GM19324 (cell line): ENCODE results near the gene LOC128125822.
"Not testable (repeated sequence)": the region's sequence is repeated elsewhere in the genome, so short reads cannot be mapped to it uniquely, and the experiment has no call there.

ENCODE experiments used
- ATAC-seq: cut with Tn5 transposase; IDR thresholded peaks from one replicate; pipeline ENCODE4 v1.9.1; 2021; ENCODE audit warnings: mild to moderate bottlenecking, moderate library complexity; ENCODE audit not compliant: unreplicated experiment, low FRiP score

LOC128125822 gene

DNA sequence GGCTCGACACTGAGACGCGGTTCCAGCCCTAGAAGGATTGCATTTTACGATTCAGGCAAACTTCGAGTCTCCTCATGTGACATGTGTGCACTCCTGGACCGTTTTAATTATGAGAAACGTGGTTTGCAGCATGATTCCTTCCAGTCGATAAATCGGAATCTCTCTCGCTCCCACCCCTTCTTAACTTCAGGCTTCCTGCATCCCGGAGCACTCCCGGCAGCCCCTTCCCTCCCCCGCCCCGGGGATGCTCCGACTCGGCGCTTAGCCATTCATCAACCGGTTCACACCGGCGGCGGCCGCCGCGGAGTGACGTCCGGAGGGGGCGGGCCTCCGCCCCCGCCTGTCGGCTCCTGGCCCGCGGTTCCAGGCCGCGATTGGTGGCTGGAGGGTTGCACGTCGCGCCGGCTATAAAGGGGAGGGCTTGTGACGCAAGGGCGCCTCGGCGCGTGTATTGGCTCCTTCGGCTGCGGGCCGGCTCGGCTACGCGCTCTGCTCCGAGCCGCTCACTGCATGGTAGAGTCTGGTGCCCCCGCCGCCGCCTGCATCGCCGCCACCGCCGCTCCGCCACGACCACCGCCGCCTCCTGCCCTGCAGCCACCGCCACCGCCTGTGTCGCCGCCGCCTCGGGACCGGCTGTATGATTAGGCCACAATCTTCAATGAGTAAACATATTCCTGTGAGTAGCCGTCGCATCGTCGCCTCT, at the start of gene LOC128125822, which contains the start of gene PTP4A1:
LOC128125822 (plus strand) TSS at position 437 of the 703 bp plus-strand sequence.
PTP4A1 (plus strand) TSS at position 437 of the 703 bp plus-strand sequence. CDS start 4,401 bp downstream, outside the sequence.
- peak; percentile 94 for ATAC-seq

DNA sequence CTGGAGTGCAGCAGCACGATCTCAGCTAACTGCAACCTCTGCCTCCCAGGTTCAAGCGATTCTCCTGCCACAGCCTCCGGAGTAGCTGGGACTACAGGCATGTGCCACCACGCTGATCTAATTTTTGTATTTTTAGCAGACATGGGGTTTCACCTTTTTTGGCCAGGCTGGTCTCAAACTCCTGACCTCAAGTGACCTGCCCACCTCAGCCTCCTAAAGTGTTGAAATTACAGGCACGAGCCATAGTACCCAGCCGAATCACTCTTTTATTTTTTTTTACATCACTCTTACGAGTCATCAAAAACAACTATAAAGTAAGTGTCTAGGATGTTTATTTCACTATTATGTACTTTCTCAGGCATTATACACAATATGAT, 49.4 kb upstream of the LOC128125822 start:
- ATAC-seq: not testable (repeated sequence)

DNA sequence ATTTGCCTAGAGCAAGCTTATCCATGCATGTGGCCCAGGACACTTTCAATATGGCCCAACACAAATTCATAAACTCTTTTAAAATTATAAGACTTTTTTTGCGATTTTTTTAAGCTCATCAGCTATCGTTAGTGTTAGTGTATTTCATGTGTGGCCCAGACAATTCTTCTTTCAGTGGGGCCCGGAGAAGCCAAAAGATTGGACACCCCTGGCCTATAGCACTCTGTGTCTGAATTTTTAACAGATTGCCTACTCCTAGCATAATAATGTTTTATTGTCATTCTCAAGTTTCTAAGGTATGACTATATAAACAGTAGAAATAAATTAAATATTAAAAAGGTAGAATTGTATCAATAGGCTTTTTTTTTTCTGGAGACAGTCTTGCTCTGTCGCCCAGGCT, 48.6 kb upstream of the LOC128125822 start:
- no peak for ATAC-seq

DNA sequence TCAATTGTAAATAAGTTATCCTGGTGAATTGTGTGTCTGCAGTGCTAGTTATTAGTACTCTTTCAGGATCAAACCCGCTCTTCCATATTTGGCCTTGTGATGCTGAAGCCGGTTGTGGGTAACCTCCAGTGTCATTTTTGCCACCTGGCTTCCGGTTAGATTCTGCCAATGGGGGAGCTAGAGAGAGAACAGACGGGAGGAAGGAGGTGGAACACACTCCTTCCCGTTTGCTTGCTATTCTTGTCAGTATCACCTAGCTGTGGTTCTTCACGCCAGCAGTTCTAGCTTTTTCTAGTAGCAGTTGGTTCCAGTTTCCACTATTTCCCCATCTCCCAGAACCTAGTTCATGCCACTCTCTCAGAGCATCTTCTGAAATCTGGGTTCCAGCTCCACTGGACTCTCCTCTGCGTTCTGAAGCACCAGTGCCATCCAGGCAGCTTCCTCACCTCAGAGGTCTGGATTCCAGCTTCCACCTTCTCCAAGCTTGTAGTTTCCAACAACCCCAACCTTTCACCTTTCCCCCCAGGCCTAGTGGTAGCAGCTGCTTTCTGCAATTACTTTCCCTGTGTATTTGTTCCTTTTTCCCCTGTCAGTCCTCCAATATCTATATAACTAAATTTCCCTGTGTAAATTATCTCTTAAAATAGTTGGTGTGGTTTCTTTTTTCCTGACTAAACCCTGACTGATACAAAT, 46.9 kb upstream of the LOC128125822 start:
- ATAC-seq: no peak

DNA sequence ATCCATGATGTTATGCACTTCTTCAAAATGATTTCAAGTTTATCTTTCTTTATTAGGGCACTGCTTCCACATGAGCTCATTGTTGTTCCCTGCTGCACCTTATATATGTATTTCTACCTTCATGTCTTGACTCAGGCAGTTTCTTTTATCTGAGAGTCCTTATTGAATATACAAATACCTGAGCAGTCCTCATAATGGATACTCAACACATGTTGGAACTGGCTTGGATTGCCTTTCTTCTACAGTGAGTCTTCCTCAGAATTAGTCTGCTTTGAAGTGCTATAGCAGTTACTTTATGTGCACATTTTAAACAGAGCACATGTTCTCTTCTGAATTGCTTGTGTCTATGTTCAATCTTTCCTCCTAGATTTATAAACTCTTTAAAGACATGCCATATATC, 45.3 kb upstream of the LOC128125822 start:
- ATAC-seq: no peak

DNA sequence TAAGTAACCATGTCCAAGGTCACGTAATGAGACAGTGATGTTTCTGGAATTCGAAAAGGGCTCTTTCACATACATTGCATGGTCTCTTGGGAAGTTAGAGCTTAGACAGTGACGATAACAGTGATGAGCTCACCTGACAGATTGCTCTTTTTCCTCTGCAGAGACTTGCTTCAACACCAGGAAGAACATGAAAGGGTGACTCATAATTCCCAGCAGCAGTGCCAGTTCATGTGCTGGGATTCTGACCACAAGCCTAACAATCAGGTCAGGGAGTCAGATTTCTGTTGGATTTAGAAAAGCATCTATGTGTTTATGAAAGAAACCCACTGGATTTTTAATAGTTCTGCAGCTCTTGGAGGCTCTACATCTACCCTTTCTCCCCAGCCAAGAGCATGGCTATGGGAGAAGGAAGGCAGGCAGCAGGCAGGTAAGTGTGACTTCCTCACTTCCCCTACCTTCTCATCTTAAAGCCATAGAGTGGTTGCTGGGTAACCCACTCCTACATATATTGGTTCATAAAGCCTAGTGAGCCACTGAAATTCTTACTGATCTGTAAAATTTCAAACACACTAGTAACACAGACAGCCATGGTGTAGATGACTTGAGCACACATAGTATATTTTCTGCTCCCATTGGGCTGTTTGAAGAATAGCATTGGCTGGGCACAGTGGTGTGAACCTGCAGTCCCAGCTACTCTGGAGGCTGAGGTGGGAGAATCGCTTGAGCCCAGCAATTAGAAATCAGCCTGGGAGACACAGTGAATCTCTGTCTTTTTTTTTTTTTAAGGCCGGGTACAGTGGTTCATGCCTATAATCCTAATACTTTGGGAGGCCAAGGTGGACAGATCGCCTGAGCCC, 44.4 kb upstream of the LOC128125822 start:
- no peak for ATAC-seq

DNA sequence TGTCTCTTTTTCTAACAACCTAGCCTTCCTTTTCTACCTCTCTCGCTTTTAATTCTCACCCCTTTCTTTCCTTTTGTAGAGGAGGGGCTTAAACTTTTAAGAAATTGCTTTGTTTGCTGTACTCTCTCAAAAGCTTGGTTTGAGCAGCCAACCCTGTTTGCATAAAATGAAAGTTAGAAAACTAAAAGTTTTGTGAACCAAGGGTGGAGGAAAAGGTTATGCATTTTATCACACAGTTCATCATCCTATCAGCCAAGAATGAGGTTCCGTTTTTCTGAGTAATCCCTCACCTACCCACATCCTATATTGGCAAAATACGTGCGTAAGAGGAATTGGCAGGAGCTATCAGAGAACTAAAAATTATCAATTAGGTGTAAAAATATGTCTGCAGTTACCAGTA, 42.8 kb upstream of the LOC128125822 start:
- ATAC-seq: no peak

DNA sequence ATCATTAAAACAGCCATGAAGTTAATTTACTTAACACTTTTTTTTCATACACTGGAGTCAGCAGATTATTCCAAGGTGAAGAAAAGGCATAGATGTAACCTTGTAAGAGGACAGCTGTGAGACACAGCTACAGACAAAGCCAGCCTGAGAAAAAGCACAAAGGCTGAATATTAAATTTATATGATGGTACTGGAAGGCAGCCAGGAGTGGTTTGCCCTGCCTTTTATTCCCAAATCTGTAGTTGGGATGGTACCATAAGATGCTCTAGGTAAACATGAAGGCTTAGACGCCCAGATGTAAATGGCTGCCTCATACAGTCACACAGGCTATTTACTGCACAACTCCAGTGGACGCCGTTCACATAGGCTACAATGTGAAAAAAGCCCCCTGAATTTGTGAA, 42.1 kb upstream of the LOC128125822 start:
- ATAC-seq: no peak

DNA sequence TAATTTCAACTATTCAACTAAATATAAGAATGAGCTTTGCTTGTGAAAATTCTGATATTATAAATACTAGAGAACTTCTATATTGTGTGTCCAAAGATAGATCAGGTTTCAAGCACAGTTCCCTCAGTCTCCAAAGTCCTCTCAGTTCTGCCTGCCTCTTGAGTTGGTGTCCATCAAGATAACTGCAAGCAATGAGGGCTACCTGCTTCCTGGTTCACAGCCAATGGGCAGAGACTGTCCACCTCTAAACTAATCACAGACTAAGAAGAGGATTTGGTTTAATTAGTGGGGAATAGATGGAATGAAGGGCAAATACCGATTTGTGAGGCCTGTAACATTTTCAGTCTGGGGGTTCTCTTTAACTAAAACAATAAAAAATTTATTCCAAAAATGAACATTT, 41.3 kb upstream of the LOC128125822 start:
- no peak for ATAC-seq

DNA sequence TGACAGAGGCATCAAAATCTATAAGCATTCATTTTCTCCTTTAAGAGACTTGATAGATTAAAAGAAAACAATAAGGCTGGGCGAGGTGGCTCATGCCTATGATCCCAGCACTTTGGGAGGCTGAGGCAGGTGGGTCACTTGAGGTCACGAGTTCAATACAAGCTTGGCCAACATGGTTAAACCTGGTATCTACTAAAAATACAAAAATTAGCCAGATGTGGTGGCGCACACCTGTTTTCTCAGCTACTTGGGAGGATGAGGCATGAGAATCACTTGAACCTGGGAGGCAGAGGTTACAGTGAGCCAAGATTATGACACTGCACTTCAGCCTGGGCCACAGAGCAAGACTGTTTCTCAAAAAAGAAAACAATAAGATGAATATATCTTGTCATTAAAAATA, 39.3 kb upstream of the LOC128125822 start:
- ATAC-seq: no peak

DNA sequence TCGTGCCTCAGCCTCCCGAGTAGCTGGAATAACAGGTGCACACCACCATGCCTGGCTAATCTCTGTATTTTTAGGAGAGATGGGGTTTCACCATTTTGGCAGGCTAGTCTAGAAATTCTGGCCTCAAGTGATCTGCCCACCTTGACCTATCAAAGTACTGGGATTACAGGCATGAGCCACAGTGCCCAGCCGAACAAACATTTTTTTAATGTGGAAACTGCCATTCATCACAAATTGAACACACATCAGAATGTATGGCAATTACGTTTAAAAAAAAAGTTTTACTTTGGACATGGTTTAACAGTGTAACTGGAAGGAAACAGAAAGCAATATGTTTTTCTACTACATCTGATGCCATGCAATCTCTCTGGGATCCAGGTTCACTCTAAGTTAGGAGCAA, 38.3 kb upstream of the LOC128125822 start:
- ATAC-seq: no peak

DNA sequence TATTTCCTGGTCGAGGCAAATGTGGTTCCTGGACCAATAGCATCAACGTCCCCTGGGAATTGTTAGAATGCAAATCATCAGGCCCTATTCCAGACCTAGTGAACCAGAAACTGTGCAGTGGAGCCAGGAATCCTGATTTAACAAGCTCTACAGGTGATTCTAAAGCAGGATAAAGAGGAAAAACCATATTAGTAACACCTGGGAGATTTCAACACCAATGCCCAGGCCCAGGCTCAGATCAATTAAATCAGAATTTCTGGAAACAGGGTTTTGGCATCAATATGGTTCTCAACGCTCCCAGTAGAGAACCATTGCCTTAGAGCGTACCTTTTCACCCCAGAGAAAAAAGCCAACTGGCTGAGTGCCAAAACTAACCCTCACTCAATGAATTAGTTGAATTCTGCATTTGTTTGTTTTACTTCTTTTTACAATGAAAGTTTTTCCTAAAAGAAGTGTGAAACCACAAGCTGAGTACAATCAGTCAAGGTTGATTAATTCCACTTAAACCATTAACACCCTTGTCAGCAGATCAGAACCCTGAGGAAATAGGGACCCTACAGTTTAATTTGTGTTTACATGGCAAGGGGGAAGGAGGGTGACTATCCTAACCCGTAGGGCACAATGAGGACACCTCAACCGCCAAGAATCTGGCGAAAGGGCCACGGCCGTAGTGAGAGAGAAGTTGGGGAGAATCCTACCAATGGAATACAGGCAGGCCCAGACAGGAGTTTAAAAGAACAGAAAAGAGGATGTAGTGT, 34.9 kb upstream of the LOC128125822 start:
- peak; percentile 70 for ATAC-seq

DNA sequence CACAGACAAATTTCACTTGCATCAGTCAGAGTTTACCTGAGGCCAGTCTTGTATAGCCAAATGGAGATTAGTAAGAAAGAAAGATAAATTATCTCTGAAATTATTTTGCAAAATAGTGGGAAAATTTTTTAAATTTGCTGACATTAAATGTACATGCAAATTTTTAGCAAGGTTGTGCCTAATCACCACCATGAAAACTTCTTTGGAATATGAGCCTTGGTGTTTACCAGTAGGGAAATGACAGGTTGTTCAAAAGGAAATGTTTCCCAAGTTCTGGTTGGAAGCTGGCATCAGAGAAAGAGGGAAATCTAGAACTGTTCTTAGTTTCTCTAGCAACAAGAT, 34.4 kb upstream of the LOC128125822 start:
- no peak for ATAC-seq

DNA sequence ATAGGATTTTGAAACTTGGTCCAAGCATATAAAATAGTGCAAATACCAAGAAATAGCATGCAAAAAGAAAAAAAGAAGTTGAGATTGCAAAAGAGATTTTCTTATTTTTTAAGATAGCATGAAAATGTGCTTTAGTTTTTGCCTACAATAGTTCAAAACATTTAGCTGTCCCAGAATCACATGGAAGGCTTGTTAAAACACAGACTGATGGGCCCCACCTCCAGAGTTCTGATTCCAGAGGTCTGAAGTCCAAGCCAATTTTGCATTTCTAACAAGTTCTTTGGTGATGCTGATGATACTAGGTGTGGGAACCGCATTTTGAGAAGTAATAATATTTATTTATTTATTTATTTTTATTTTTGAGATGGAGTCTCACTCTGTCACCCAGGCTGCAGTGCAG, 33.7 kb upstream of the LOC128125822 start:
- ATAC-seq: no peak

DNA sequence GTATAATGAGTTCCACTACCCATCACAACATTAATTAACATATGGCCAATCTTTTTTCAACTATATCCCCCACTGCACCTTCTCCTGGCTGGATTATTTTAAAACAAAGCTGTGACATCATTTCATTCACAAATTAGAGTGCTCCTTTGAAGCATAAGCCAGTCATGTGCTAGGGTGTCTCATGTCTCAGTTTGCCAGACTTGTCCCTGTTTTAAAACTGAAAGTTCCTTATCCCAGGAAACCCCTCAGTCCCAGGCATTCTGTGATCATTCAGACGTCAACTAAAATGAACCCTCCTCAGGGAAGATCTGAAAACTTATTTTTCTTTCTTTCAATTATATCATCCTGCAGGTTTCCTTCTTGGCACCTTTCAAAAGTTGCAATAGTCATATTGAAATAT, 29.3 kb upstream of the LOC128125822 start:
- no peak for ATAC-seq

DNA sequence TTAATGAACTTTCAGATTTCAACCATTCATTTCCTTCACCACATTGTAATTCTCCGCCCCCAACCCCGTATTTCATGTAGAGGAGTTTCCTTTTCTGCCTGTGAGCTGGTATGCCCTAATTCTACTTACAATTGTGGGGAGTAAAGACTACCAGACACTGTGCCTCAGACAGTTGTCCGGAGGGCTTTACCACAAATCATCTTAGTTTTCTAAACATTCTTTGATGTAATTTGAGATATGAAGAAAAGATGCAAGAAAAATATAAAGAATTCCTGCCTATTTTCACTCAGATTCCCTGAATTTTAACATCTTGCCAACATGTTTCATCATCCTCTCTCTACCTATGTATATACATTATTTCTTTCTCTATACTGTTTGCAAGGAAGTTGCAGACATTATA, 28.3 kb upstream of the LOC128125822 start:
- no peak for ATAC-seq

DNA sequence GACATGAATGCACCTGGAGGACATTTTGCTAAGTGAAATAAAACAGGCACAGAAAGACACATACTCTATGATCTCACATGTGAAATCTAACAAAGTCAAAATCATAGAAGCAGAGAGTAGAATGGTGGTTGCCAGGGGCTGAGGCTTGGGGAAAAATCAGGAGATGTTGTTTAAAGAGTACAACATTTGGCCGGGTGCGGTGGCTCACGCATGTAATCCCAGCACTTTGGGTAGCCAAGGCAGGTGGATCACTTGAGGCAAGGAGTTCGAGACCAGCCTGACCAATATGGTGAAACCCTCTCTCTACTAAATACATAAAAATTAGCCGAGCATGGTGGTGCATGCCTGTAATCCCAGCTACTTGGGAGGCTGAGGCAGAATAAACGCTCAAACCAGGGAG, 26.0 kb upstream of the LOC128125822 start:
- ATAC-seq: no peak

DNA sequence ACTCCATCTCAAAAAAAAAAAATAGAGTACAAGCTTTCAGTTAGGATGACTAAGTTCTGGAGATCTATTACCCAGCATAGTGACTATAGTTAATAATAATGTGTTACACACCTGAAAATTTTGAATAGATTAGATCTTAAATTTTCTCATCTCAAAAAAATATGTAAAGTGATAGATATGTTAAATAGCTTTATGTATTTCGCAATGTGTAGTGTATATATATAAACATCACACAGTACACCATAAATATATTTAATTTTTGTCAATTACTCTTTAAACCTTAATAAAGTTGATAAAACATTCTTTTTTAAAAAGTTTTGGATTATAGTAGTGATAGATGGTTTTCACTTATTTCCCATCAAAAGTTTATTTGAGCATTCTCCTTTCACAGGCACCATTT, 25.6 kb upstream of the LOC128125822 start:
- ATAC-seq: no peak

DNA sequence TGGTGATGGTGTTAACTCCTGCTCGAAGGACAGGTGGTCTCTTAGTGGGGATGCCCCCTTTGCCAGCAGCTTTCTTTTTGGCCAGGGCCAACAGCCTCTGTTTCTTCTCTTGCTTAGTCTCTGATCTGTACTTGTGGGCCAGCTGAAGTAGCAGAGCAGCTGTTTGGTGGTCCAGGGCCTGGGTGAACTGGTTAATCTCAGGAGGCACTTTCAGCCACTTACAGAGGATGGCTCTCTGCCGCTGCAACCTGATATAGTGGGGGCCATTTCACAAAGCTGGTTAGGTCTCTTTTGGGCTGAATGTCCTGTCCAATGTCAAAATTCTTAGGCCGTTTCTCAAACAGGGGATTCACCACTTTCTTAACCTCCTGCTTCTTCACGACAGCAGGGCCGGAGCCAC, 23.2 kb upstream of the LOC128125822 start:
- ATAC-seq: no peak

DNA sequence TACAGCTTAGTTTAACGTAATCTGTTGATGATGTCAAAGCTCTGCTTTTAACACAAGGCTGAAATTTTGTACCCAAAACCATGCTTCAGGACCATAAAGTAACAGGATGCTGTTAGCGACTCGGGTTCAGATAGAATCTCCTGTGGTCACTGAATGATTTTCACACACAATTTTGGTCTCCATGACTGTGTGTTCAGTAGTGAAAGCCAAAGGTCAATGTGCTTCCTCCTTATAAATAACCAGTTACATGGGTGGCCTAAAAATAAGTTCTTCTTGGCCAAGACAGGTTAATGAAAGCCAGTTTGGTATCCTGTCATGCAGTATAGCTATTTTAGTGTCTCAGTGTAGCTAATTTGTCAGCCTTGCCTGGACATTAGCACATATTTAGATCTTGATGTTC, 19.1 kb upstream of the LOC128125822 start:
- peak; percentile 95 for ATAC-seq

DNA sequence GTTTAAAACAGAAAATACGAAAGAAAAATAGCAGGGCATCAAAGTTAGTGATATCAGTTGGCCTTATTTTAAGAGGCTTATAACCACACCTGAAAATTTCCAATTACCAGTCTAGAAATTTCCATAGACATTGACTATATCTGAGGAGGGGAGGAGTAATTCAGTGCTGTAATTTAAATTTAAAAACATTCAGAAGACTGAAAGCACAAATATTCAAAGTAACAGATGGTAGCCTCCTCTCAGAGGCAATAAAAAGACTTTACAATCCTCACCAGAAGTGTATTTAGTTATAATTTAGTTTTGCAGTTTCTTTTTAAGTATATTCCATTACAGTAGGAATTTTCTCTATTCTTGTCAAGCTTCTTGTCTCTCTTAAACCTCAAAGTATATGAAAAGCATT, 18.4 kb upstream of the LOC128125822 start:
- no peak for ATAC-seq
